ELF-1 (cell line): Measurements from ENCODE around the gene SCG5.

Experiments
- DNase-seq: peaks from one replicate; pipeline ENCODE4 v3.0.0-alpha.2; 2016; ENCODE audit warnings: low read depth, low spot score

Gene SCG5

DNA sequence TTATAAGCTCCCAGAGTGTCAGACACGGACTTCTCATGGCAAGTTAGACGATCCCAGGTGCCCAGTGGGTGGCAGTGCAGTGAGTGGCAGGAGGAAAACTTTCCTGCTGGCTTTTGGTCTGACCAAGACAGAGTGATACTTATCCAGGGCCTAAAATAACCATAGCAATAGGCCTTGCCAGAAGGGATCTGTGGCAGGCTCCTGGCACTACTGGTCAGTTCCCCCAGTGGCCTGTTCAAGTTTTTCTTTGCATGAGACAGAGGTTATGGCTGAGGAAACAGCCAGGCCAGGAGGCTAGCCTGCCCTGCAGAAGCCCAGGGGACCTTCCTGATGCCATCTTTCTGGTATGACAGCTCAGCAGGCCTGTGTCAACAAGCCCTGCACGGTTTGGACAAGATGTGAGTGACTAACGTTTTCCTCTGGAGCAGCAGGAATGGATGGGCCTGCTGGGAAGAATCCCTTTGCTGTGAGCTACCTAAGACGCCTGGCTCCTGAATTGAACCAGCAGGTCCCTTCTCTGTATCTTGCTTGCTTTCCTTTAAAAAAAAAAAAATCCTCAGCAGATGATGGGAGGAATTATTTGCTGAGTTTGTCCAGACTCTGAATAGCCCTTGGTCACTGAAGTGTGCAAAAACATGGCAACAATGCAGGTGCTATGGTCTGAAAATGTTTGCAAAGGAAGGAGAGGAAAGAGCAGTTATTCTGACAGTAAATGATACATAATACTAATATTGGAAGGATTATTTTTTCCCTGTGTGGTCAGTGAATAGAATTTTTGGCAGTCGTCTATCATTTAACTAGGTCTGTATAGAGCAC, 18.0 kb downstream of the SCG5 start:
- no peak for DNase-seq

DNA sequence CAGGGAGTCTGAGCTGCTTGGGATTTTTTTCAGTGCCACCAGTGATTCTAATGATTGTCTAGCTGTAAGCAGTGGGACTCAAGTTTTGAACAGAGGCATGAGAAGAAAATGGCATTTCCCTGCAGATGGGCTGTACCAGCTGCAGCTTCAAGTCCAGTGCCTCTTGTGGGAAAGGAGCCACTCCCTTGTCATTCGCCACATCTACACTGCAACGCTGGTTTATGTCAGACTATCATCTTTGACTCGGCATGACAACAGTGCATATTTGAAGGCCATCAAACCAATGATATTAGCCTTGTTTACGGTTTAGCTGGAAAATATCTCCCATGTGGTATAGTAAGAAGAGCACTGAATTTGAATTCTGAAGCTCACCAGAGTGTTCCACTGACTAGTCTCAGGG, 22.2 kb downstream of the SCG5 start:
- DNase-seq: no peak

DNA sequence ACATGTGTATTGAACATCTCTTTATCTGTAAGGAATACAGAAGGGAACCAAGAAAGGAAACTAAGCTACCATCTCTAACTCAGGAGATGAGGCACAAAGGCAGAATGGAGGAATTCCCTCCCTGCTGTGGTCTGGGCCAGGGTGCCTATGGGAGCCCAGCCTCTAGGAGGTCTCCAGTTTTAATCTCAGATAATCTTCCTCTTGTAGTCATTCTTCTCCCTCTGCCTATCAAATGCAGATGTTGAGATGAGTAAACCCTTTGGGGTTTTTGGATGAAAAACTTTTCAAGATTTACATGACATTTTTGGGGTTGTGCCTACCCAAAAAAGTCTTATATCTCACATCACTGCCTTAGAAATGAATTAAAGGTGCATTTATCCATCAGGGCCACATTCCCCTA, 23.3 kb downstream of the SCG5 start:
- no peak for DNase-seq

DNA sequence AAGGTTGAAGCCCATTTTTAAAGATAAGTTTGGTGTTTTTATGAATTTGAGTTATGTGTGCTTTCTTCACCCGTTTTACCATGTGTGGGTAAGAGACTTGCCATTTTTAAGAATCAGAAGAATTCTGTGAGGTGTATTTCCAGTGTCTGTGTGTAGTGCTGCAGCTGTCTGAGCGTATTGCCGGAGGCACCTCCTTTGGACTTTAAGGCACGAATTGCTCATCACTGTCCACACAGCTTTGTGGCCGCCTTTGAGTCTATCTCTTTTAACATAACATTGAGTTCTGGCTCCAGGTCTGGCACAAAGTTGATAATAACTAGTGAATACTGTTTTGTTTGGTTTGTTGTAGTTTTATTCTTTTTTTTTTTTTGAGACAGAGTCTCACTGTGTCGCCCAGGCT, 25.8 kb downstream of the SCG5 start:
- DNase-seq: no peak

DNA sequence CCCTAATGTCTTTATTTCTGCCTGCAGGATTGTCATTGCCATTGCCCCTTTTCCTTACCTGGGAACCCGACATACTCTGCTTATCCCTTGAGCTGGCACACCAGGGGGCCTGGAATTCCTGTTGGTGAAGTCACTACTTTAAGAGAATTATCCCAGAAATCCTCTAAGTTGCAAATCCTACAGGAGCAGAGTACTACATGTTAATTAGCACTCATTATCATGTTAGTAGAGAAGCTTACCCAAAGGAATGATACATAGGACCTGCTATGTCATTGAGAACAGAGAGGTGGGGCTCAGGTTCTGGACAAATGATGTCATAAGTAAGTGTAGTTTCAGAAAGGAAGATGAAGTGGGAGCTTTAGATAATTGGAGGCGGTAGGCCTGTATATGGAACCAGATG, 27.4 kb downstream of the SCG5 start:
- DNase-seq: peak; percentile 36

- DNase-seq: peak; percentile 78
These were observed 28.5 kb downstream of the SCG5 start for GRCh38 chr15:32669896-32670611.

DNA sequence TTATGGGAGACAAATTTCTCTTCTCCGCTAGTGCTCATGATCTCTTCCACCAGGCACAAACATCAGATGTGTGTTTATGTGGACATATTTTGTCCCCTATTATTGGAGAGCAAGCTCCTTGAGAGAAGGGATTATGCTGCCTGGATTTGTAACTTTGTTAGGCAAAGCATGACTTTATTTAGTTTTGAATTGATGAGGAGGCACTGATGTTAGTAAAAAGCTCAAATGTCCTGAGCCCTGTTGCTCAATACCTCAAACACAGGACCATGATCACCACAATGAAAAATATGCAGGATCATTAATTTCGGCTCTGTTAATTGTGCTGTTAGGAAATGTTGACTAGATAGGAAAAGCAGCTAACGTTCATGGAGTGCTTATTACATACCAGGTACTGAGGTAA, 29.1 kb downstream of the SCG5 start:
- DNase-seq: no peak

DNA sequence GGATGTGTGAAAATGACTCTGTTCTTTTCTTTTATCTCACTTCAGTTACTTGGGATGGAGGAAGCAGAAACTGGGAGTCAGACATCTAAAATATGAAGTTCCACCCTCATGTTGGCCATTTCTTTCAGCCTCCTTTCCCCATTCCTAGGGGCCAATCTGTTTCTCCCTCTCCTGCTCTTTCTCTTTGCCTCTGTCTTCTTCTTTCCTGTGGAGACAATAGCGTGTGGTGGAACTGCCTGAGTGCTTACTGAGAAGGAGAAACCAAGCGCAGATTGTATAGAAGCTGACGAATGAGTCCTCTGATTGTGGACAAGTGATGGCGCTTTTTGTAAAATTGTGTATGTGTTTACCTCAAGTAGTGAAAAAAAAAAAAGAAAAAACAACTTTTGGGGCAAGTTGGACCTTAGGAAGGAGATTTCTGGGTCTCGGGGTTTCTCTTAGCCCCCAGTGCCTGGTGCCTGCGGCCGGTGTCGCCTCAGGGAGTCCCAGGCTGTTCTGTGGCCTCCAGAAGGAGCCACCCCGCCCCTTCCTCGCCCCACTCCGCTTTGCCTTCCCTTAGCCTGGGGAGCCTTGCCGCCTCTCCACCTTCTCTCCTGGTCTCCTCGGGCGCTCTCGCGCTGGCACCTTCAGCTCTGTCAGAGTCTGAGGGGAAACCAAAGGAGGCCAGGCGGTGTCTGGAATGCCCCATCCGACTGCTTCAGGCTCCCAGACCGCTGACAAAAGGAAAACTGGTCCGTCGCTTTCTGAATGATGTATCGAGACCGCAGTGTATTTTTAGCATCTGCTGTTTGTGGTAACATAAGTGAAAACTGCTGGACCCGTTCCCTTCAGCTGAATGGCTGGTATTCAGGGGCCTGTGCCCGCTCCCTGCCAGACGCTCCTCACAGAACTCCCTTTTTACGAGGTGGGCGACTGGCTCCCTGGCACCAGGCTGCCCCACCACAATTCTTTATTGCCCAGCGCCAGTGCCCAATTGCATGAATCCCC, 30.1 kb downstream of the SCG5 start:
- DNase-seq: no peak

DNA sequence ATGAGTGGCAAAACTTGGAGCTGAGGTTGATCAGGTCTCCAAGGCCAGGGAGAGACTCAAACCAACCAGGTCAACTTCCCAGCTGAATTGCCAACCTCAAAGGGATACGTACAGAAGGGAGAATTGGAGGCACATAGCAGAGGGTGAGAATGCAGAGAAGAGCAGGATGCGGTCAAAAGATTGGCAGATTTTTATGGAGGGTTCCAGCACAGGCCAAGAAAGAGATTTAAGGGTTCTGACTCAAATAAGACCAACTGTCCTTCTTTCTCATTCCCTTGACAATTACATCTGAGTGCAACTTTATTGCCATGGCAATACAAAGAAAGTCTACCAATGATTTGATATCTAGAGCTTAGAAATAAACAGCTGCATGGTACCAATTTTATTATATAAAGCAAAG, 33.2 kb downstream of the SCG5 start:
- no peak for DNase-seq

- DNase-seq: no peak
These were observed 34.0 kb downstream of the SCG5 start for GRCh38 chr15:32675466-32675865.

DNA sequence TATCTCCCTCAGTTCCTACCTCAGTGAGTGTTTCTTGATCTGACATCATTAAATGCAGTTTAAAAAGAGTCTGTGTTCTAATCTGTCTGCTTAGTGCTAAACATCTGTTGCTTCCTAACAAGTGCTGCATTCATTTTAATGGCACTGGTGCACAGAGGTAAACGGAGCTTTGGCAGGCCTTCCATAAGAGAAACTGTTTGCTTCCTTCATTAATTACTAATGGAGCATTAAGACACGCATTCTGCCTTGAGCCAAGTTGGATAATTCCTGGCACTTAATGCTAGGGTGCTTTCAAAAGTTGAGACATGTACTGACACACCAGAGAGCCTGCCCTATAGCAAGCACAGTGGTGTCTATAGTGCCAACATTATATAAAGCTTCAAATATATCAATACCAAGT, 34.7 kb downstream of the SCG5 start:
- no peak for DNase-seq

- DNase-seq: peak; percentile 64
These were observed 35.8 kb downstream of the SCG5 start for GRCh38 chr15:32677238-32677750.

DNA sequence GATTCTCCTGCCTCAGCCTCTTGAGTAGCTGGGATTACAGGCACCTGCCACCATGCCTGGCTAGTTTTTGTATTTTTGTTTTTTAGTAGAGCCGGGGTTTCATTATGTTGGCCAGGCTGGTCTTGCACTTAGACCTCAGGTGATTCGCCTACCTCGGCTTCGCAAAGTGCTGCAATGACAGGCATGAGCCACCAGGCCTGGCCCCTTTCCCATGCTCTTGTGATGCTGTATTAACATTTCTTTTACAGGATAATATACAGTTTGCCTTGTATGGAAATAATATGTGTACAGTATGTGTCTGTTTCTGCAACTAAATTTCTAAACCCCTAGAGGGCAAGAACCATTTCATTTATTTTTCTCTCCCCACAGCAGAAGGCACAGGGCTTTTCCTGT, 37.8 kb downstream of the SCG5 start:
- DNase-seq: no peak

GRCh38 chr15:32682569-32682968, 41.1 kb downstream of the SCG5 start:
- no peak for DNase-seq

DNA sequence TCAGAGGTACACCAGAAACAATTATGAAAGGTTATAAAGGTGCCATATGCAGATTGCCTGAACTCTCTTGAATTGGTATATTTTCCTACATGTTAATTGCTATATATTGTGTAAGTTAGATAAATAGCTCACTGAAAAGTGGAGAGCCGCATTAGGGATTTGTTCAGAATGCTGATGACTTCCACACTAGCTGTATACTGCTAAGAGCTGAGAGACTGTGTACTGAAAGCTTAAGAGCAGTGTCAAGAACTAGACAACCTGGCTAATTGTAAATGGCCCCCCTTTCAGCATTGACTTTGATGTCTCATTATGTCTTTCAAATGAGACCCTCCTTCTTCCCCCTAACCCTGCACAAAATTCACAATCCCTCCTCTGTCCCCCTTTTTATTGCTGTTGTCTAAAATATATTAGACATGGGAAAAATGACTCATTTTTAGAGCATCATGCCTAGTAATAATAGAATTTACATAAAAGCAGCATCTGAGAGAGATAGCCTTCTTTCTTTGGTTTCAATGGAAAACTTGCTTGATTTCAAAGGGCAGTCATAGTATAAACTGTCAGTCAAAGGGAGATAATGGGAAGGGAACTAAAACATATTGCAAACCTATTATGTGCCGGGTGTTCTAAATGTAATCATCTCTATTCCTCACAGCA, 41.6 kb downstream of the SCG5 start:
- no peak for DNase-seq

GRCh38 chr15:32683906-32684584, 42.5 kb downstream of the SCG5 start:
- no peak for DNase-seq

DNA sequence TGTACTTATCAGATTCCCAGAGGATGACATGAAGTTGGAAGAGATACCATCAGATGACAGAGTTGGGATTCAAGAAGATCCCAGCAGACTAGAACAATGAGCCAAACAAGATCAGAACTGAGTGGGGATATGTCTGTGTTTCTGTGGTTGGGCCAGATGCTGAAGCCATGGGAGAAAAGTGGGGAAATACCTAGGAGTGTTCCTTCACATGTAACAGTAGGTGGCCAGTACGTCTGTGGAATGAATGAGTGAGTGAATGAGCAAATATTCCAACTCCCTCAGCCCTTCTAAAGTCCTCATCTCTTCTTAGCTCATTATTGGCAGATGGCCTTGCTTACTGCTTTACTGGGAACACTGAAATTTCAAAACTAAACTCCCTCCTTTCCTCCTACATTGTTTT, 44.1 kb downstream of the SCG5 start:
- no peak for DNase-seq

- no peak for DNase-seq
These were observed 46.0 kb downstream of the SCG5 start for GRCh38 chr15:32687556-32687955.

DNA sequence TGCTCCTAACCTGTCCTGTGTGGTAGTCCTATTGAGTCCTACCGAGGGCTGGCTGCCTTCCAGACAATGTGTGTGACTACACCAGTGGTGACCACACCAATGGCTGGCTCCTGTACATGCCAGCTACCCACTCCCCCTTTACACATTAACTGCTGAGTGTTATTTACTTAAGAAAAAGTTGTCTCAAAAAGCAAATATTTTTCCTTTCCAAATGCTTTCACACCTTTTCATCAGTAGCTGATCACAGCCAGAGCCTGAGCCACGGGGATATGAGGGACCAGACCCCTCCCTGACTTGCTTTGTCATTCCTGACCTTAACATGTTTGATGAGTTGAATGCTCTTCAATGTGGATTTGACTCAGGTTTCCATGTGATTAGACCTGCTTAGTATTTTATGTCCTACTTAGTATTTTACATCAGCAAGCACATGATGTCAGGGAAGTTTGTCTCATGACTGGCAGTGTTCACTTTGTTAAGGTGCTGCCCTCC, 46.7 kb downstream of the SCG5 start:
- DNase-seq: no peak

DNA sequence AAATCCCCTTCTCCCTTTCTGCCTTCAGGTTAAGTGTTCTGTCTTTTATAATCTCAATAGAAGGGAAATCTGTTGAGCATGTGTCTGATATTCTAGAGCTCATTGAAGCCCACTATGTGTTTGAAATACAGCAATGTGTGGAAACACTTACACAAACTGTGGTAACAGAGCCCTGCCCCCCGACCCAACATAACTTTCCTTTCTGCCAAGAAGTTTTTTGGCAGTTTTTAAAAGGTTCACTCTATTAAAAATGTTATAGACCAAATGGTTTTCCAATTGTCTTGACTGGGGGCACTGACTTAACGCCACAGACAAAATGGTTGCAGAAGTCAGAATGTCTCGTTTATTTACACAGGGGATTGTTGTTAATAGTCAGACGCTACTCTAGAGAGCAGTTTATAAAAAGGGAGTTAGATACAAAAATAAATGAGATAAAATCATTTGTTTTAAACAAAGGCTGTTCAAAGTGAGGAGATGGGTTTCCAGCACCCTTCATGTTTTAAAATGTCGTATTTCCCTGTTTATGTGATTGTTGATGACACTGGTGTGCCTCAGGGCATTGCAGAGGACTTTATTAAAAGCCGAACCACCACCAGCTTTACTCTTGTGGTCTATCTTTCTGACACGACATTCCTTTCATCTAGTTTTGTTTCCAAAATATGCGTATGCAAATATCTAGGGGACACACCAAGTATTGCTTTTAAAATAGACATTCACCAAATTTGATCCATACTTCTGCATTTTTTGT, 49.6 kb downstream of the SCG5 start:
- DNase-seq: no peak
